ENCODE measurements around the gene ZNF385A.
"Not testable (repeated sequence)": the region's sequence is repeated elsewhere in the genome, so short reads cannot be mapped to it uniquely, and the experiment has no call there.

ZNF385A gene

GRCh38 chr12:54325442-54326109 lies 59.0 kb downstream of the ZNF385A start:
- not testable (repeated sequence) for DNase-seq (ENCODE audit: low spot score)

- DNase-seq (ENCODE audit: low spot score): peak; percentile 100
These were observed 59.7 kb downstream of the ZNF385A start, which contains the start of gene COPZ1 for GRCh38 chr12:54324617-54325441. TSS of gene COPZ1 (plus strand) at chr12:54325131. CDS start at chr12:54325164, 33 bp downstream.

DNA sequence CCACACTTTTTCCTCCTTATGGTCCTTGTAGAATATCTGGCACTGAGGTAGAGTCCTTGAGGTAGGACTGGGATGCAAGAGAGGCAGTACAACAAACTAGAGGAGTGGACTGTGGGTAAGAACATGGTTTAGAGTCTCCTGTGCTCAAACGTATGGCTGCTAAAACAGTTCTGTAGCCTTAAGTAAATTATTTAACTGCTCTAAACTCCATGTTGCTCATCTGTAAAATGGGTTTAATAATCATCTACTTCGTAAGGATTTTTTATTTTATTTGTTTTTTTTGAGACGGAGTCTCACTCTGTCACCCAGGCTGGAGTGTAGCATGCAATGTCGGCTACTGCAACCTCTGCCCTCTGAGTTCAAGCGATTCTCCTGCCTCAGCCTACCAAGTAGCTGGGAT lies 63.2 kb downstream of the ZNF385A start:
- no peak for DNase-seq (ENCODE audit: low spot score)
